OCI-LY7 (cell line): Measurements from ENCODE around the gene ESD. TPM values are rescaled to one million over a fixed set of nuclear protein-coding genes. Genes with fewer than 3 reads are reported as not detected.

Experiments used
- BruUV-seq: library from RNA; stranded (reverse); fragments of 400-500 nt; replicated peaks from 2 replicates; lab custom pipeline; 2021; lab: Mats Ljungman, UMichigan
- CTCF ChIA-PET: fragments of 300-600 bp; sonication (Branson Sonifier 250); formaldehyde crosslinking; loops from one replicate; lab custom pipeline; 2022; ENCODE audit warnings: antibody characterized with exemption; ENCODE audit not compliant: unreplicated experiment; lab: Charles Lee
- POLR2A ChIA-PET: fragments of 300-600 bp; sonication (Branson Sonifier 250); formaldehyde crosslinking; loops from one replicate; lab custom pipeline; 2022; ENCODE audit warnings: antibody characterized with exemption; lab: Charles Lee
- DNase-seq: peaks from one replicate; pipeline ENCODE4 v3.0.0-alpha.2; 2015; ENCODE audit warnings: low spot score
- H2AFZ ChIP-seq: fragments of 200-600 bp; sonication (generic), shearing (Covaris generic); 2 replicates; pipeline ENCODE4 v1.6.1; 2014; ENCODE audit warnings: mild to moderate bottlenecking, antibody characterized with exemption, low read length, moderate library complexity
- H3K27ac ChIP-seq: fragments of 200-600 bp; sonication (generic); 2 replicates; pipeline ENCODE4 v1.5.1; 2014; ENCODE audit warnings: mixed run types, low read depth, mild to moderate bottlenecking, moderate library complexity, low read length, inconsistent platforms; ENCODE audit not compliant: poor library complexity, severe bottlenecking
- H3K36me3 ChIP-seq: fragments of 200-600 bp; sonication (generic); 2 replicates; pipeline ENCODE4 v1.6.1; 2014; ENCODE audit warnings: mild to moderate bottlenecking, antibody characterized with exemption, low read length, moderate library complexity, mixed read lengths; ENCODE audit not compliant: insufficient read depth
- H3K4me1 ChIP-seq: fragments of 200-600 bp; sonication (generic); 2 replicates; pipeline ENCODE4 v1.5.1; 2014; ENCODE audit warnings: mild to moderate bottlenecking, low read length; ENCODE audit not compliant: insufficient read depth, poor library complexity, severe bottlenecking
- H3K4me2 ChIP-seq: fragments of 200-600 bp; sonication (generic); 2 replicates; pipeline ENCODE4 v1.6.1; 2014; ENCODE audit warnings: mild to moderate bottlenecking, low read length
- H3K4me3 ChIP-seq: fragments of 200-600 bp; sonication (generic); 2 replicates; pipeline ENCODE4 v1.5.1; 2014; ENCODE audit warnings: mild to moderate bottlenecking, low read depth, low read length; ENCODE audit not compliant: poor library complexity, severe bottlenecking
- H3K79me2 ChIP-seq: fragments of 200-600 bp; sonication (generic); 2 replicates; pipeline ENCODE4 v1.6.1; 2016; ENCODE audit warnings: low read depth, mild to moderate bottlenecking, low read length, moderate library complexity, mixed read lengths; ENCODE audit not compliant: insufficient read depth
- H3K9me2 ChIP-seq: fragments of 200-600 bp; sonication (generic); 2 replicates; pipeline ENCODE4 v1.6.1; 2016; ENCODE audit warnings: mild to moderate bottlenecking, low read length, mixed read lengths; ENCODE audit not compliant: insufficient read depth
- H3K9me3 ChIP-seq: fragments of 200-600 bp; sonication (generic); 2 replicates; pipeline ENCODE4 v1.6.1; 2014; ENCODE audit warnings: mild to moderate bottlenecking, mixed run types, low read length, mixed read lengths
- H4K20me1 ChIP-seq: fragments of 200-600 bp; sonication (generic); 2 replicates; pipeline ENCODE4 v1.6.1; 2014; ENCODE audit warnings: mild to moderate bottlenecking, antibody characterized with exemption, low read length, moderate library complexity, mixed read lengths; ENCODE audit not compliant: insufficient read depth
- EZH2phosphoT487 ChIP-seq: fragments of 200-600 bp; sonication (generic); IDR thresholded peaks from 2 replicates; pipeline ENCODE4 v1.6.1; 2018; ENCODE audit warnings: low read depth, borderline replicate concordance, mild to moderate bottlenecking, mixed run types, antibody characterized with exemption, low read length, moderate library complexity, mixed read lengths
- intact Hi-C: fragments of 100-400 bp; cut with micrococcal nuclease; formaldehyde crosslinking; loops from one replicate; pipeline ENCODE4 v1.10.0; 2022; ENCODE audit not compliant: unreplicated experiment
- total RNA-seq, 2 experiments: library from RNA; depleted of rRNA in 1 of 2; stranded (reverse); fragments of >200 nt in 1 of 2; shearing (Covaris generic) in 1 of 2; gene quantifications; 2 replicates each; pipeline ENCODE4 v1.2.3, GENCODE V29; 2014 to 2022
- TF ChIP-seq, protein P1 (sequence below): fragments of 200-600 bp; sonication (generic); conservative IDR thresholded peaks from 2 replicates; pipeline ENCODE4 v1.5.1; 2014; ENCODE audit warnings: mild to moderate bottlenecking, antibody characterized with exemption, low read length, moderate library complexity, mixed read lengths

The ESD gene
- total RNA-seq, 2 experiments from 2014 or later: 41.6 to 48.0 TPM

DNA sequence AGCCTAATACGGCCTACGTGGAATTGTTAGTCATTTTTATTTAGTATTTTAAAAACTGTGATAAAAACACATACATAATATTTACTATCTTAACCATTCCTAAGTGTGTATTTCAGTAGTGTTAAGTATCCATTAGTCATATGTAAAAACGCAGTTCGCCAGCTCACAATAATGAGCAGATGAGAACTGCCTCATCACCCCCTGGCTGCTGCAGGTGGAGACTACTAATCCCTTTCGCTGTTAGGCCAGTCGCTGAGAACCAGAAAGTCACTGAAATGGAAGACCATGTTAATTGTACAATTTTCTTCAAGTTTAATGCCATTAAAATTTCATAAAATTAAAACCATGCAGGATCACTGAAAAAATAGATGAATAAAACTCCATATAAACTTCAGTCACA lies 1.6 kb downstream of the ESD start:
- Histone ChIP-seq H3K4me1 (peaks cover 17% of the 10 kb centered on the region), H2AFZ (no peak overlapping the region), H3K79me2 (peaks cover 14% of the 10 kb centered on the region; the same call in 1 of the 2 replicates), H4K20me1 (no peaks in the 10 kb centered on the region), H3K27ac (no peak overlapping the region), H3K4me2 (peak overlapping the region; percentile 69), H3K9me2 (no peaks in the 10 kb centered on the region), H3K4me3 (no peak overlapping the region), H3K9me3 (no peaks in the 10 kb centered on the region), H3K36me3 (peaks cover 12% of the 10 kb centered on the region)
- CTCF ChIA-PET: no interaction called here
- POLR2A ChIA-PET: interaction anchor here (1.2 kb wide), 1 partner anchor 11 kb away, joined by 8 read pairs; no protein-coding TSS in a partner anchor
- intact Hi-C loops: no loop called here
- no TSS peak for BruUV-seq
- TF ChIP-seq EZH2phosphoT487: no peak
- TF ChIP-seq, protein P1, sequence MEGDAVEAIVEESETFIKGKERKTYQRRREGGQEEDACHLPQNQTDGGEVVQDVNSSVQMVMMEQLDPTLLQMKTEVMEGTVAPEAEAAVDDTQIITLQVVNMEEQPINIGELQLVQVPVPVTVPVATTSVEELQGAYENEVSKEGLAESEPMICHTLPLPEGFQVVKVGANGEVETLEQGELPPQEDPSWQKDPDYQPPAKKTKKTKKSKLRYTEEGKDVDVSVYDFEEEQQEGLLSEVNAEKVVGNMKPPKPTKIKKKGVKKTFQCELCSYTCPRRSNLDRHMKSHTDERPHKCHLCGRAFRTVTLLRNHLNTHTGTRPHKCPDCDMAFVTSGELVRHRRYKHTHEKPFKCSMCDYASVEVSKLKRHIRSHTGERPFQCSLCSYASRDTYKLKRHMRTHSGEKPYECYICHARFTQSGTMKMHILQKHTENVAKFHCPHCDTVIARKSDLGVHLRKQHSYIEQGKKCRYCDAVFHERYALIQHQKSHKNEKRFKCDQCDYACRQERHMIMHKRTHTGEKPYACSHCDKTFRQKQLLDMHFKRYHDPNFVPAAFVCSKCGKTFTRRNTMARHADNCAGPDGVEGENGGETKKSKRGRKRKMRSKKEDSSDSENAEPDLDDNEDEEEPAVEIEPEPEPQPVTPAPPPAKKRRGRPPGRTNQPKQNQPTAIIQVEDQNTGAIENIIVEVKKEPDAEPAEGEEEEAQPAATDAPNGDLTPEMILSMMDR: no peak
- DNase-seq: no peak

DNA sequence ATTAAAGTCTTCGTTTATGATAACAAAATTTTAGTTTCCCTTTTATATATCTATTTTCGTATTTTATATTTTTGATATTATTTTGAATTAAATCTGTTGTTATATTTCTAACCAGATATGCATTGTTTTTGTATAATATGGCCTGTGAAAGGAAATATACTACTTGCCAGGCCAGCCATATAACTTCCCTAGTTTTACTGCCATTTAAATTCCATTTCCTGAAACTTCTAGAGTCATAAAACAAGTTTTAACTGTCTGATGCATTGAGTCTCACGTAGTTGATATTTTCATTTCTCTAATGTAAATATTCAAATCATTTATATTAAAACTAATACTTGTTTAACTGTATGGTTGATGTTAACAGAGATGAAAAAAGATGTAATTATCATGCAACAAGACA lies 13.5 kb downstream of the ESD start:
- no peak overlapping the region for H3K27ac ChIP-seq
- H3K9me3 ChIP-seq: no peaks in the 10 kb centered on the region
- H3K36me3 ChIP-seq: peaks cover 57% of the 10 kb centered on the region
- H4K20me1 ChIP-seq: no peaks in the 10 kb centered on the region
- H3K79me2 ChIP-seq: no peaks in the 10 kb centered on the region
- H3K9me2 ChIP-seq: no peaks in the 10 kb centered on the region
- TF ChIP-seq, protein P1: no peak
- TF ChIP-seq EZH2phosphoT487: no peak
- ChIA-PET CTCF (no interaction called here), POLR2A (no interaction called here)
- DNase-seq: no peak
- H2AFZ ChIP-seq: no peak overlapping the region
- no peak overlapping the region for H3K4me2 ChIP-seq
- no TSS peak for BruUV-seq
- H3K4me3 ChIP-seq: no peak overlapping the region
- no peaks in the 10 kb centered on the region for H3K4me1 ChIP-seq
- intact Hi-C loops: no loop called here

DNA sequence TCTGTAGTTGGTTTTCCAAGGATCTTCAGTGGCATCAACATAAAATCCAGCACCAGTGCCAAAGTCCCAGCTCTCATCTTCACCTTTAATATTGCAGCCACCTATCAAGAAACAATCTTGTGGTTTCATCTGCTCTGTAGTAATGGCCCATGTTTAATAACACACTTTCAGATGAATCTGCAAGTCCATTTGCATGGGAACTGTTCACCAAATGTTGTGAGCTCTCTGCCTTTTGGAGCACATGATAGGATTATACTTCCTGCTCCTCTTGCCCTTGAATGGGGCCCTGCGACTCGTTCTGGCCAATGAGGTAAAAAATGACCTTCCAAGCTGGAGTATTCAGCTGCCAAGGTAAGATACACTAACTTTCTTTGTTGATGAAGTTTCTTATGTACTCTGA lies 14.3 kb downstream of the ESD start:
- H4K20me1 ChIP-seq: no peaks in the 10 kb centered on the region
- no peak overlapping the region for H3K27ac ChIP-seq
- CTCF ChIA-PET: no interaction called here
- DNase-seq: no peak
- no peaks in the 10 kb centered on the region for H3K9me3 ChIP-seq
- H2AFZ ChIP-seq: no peak overlapping the region
- H3K9me2 ChIP-seq: no peaks in the 10 kb centered on the region
- no peak overlapping the region for H3K4me3 ChIP-seq
- intact Hi-C loops: no loop called here
- no peaks in the 10 kb centered on the region for H3K4me1 ChIP-seq
- no peak for TF ChIP-seq EZH2phosphoT487
- TF ChIP-seq, protein P1: no peak
- H3K4me2 ChIP-seq: no peak overlapping the region
- POLR2A ChIA-PET: interaction anchor here (0.6 kb wide), 1 partner anchor 288 kb away, joined by 7 read pairs; no protein-coding TSS in a partner anchor
- no TSS peak for BruUV-seq
- H3K36me3 ChIP-seq: peaks cover 65% of the 10 kb centered on the region
- no peaks in the 10 kb centered on the region for H3K79me2 ChIP-seq
